Epidermal melanocyte (primary cell): ENCODE data around the gene HOXC4.
A peak's percentile ranks its signal among the peaks of the same experiment; 100 is the strongest.

Experiments used
- DNase-seq: peaks from one replicate; pipeline ENCODE4 v3.0.0; 2011; ENCODE audit warnings: low spot score; ENCODE audit not compliant: insufficient read length

HOXC4 gene

DNA sequence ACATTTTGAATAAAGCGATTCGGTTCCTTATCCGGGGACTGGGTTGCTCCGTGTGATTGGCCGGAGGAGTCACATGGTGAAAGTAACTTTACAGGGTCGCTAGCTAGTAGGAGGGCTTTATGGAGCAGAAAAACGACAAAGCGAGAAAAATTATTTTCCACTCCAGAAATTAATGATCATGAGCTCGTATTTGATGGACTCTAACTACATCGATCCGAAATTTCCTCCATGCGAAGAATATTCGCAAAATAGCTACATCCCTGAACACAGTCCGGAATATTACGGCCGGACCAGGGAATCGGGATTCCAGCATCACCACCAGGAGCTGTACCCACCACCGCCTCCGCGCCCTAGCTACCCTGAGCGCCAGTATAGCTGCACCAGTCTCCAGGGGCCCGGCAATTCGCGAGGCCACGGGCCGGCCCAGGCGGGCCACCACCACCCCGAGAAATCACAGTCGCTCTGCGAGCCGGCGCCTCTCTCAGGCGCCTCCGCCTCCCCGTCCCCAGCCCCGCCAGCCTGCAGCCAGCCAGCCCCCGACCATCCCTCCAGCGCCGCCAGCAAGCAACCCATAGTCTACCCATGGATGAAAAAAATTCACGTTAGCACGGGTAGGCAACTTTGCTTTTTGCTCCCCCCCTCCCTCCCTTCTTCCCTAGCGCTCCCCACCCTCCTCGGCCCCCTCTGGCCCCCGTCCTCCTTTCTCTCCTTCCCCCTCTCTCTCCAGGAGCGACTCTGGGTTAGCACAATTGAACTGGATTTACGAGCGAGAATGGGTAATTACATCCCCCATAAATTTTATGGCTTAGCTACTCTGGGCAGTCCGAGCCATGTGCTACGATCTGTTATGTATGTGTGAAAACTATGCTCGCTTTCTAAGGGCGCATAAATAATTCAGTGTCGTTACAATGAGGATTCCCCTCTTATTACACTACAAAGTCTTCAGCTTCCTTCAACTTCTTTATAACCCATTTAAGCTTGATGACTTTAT, at the start of gene HOXC4:
TSS of gene HOXC4 (plus strand) at position 85 of the 991 bp plus-strand sequence. CDS start at position 173, 88 bp downstream.
- peak; percentile 82 for DNase-seq

- no peak for DNase-seq
These were observed 49.4 kb upstream of the HOXC4 start for GRCh38 chr12:54004063-54004840.

DNA sequence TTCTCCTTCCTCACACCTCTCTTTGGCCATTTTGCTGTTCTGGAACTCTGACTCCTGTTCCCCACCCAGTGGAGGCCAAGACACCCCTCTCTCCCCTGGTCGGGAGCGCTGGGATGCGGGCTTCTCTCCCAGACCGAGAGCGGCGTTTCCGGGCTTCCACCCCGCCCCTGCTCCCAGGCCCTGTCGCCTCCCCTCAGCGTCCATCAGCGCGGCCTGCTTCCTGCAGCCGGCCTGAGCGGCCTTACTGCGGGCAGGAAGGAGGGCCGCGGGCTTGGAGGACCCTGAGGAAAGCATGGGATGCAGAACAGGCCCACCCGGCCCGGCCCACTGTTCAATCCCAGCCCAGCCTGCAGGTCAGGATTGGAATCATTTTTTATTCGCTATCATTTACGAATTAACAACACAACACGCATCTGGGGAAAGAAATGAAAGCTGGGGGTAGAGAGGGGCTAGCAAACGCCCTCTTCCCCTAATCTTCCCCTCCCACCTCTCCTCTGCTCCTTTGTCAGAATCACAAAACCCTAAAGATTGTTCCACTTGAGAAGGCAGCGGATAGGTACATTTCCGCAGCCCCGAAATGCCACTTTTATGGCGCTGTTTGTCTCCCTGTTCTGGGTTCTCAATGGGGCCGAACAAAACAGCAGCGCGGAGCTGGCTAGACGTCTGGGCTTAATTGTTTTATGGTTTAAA, 48.6 kb upstream of the HOXC4 start:
- DNase-seq, result no peak

DNA sequence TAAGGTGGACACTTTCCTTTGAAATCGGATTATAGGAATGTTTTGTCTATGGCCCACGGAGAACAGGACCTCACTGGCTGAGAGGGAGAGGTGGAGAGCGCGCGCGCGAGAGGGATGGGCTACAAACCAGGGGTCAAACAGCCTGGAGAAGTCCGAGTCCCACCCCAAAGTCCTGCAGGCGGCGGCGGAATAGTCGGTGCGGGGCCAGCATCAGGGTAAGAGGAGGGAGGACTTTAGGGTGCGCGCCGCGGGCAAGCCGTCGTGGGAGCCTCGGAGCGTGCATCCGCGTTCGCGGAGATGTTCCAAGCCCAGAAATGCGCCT, 48.1 kb upstream of the HOXC4 start:
- DNase-seq, result no peak

GRCh38 chr12:54005853-54006558, 47.6 kb upstream of the HOXC4 start:
- peak; percentile 91 for DNase-seq

DNA sequence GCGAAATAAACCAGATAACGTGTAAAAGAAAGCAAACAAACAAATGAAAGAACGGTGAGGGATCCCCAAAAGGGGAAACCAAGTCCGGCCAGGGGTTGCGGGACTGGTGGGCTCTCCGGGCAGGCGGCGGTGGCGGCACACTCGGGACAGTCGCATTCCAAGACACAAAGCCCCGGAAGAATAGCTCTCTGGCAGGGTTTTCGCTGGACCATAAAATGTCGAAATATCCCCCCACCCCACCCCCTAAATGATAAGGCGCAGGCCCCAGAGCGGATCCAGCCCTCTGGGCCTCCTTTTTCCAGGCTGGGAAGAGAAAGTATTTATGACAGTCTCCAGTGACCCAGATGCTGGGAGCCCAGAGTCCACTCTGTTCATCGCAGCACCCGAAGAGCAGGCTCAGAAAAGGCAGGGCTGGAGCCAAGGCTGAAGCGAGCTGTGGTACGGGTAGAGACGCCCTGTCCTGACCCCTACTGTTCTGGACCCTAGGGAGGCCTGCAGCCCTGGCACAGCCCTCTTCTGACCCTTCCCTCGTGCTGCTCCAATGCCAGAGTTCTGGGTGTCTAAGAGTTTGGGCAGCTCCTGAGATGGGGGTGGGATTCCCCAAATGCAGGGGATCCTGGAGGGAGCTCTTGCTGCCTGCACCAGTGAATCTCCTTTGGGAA, 46.9 kb upstream of the HOXC4 start:
- no peak for DNase-seq

DNA sequence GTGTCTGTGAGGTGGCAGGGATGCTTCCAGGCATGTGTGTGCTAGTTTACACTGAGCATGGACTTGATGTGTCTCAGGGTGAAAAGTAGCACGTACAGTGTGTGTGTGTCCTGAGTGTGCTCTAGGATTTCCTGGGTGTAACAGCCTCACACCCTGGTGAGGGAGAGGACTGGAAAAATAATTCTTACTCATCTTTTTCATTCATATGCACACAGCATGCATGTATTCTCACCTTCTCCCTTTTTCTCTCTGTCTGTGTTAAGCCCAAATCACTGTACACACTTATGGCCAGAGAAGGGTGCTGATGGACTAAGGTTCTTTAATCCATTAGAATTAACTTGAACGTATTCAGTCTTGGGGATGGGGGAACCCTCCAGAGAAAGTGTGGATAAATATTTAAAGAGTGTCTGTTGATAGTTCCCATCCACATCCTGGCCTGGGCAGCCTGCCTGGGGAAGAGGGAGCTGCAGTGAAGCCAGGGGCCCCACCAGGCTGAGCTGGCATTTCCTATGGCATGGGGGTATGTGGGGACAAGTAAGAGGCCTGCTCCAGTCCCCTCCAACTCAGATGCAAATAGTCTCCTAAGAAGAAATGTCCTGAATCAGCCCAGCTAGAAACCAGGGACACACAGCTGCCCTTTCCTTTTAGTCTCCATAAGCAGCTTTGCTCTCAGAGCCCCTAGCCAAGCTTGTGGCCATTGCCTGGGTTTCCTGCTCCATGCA, 45.9 kb upstream of the HOXC4 start:
- no peak for DNase-seq

- no peak for DNase-seq
These were observed 45.4 kb upstream of the HOXC4 start for GRCh38 chr12:54008260-54008552.

GRCh38 chr12:54009171-54010052, 44.2 kb upstream of the HOXC4 start:
- DNase-seq, result no peak

DNA sequence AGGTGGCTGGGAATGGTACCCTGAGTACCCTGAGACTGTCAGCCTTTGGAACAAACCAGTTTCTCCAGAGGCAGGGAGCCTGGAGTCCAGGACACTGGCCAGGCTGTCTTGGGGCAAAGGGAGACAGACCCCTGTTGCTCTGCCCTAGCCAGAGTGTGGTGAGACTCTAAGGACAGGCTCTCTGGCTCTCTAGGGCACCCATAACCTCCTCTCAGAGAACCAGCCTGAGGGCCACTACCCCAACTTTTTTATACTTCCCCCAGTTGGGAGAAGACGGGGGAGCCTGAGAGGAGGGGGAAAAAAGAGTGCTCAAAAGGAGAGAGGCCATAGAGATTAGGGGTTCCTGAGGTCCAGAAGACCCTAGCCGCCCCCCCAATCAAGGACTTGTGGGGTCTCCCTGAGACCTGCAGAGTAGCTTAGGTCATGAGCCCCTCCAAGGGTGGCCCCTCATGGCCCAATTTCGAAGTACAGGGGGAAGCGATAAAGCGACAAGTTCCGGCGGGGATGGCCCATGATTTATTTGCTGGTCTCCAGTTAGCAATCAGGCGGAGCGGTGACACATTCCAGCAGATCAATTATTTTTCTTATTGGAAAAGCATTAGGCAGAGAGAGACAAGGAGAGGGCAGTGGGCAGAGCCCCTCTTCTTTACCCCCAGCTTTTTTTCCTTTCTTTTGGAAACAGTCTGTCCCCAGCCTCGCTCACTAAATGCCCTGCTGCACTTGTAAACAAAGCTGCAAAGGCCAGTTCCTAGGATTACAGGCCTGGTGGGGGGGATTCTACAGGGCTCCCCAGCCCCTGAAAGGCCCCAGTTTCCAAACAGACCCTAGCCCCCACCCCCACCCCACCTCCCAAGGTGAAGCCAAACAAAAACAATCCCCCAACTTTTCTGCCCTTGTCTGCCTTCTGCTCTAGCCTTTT, 43.3 kb upstream of the HOXC4 start:
- no peak for DNase-seq

DNA sequence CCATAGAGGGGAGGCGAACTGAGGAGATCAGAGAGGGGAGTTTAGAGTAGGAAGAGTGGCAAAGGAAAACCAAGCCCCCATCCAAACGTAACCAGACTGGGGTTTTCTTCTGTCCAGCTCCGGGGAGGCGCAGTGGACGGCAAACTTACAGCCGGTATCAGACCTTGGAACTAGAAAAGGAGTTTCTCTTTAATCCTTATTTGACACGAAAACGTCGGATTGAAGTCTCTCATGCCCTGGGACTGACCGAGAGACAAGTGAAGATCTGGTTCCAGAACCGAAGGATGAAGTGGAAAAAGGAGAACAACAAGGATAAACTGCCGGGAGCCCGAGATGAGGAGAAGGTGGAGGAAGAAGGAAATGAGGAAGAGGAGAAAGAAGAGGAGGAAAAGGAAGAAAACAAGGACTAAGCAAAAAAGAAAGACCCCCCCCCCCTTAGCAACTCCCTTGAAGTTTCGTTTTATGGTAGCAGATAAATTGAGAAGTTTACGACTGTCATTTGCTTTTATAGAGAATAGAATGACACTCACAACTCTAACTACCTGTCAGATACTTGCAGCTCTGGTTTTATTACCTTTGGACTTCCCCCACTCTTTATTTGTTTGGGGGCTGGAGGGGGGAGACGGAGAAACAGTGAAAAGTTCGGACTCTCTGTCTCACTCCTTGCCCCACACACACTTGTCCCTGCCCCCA, 42.5 kb upstream of the HOXC4 start:
- DNase-seq, result no peak

GRCh38 chr12:54011665-54012532, 41.7 kb upstream of the HOXC4 start:
- no peak for DNase-seq

DNA sequence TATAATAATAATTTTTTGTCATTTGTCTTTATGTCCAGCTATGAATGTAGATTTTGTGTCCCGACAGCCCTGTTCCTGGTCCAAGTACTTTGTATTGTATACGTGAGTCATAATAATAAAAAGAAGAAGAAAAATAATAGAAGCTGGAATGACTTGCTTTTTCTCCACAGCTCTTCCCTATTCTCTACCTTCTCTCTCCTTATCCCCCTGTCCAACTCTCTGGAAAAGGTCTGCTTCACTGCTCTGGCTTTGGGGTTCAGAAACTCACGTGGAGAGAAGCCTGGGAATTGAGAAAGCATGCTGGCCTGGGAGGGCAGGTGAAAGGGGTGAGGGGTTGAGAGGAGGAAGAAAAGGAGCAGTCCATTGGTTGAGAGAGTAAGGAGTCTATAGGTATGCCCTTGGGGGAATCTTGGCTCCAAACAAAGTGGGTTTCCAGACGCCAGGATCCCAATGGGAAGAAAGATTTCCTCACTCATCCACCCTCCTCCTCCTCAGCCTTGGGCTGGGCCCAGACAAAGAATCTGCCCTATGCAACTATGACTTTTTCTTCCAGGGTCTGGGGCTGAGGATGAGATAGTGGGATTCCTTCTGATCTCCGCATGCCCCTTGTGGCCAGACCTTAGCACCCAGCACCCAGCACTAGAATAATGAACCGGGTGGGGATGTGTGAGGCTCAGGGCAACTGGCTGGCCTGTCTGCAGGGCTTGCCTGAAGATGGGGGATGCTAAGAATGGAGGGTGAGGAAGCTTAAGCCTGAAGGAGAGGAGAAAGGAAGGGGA, 40.8 kb upstream of the HOXC4 start:
- no peak for DNase-seq

DNA sequence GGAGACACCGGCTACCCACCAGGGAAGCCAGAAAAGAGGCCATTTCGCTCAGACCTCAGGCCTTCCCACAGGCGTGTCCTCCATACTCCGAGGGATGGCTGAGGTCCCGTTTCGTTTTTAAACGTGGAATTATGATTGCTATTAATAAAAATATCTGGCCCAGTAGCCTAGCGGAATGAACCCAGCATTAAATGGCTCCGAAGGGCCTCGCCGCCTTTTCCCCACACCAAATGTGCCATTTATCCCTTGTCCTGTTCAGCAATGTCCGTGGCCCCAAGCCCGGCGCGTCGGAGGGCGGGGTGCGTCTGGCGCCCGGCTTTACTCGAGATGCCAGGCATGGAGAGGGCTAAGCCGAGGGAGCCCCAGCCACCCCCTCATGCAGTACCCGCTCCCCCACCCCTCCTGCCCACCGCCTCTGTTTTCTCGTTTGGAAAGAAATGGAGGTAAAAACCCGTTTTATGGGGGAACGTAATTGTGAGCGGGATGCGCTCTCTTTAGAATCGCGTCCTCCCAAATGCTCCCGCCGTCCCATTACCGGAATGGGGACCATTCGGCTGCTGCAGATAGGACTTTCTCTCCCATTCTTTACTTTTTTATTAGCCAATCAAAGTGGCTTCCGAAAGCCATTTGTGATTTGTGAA, 39.1 kb upstream of the HOXC4 start:
- no peak for DNase-seq
